ENCODE measurements around the gene TRIM63. TPM values are rescaled to one million over a fixed set of nuclear protein-coding genes. Genes with fewer than 3 reads are reported as not detected.

TRIM63 gene
- total RNA-seq, result not detected in 2 replicates
- polyA plus RNA-seq, result not detected in 2 replicates
- polyA plus RNA-seq (2011; cell fraction: cytosol; rRNA removed), result not detected in 2 replicates
- not detected in 2 replicates for polyA plus RNA-seq (2011; cell fraction: nucleus; rRNA removed)
- polyA plus RNA-seq (2012), result not detected in 2 replicates
- polyA minus RNA-seq, result not detected in 2 replicates
- polyA minus RNA-seq (2011; cell fraction: cytosol; rRNA and poly(A)+ RNA removed), result not detected
- not detected in 2 replicates for polyA minus RNA-seq (2011; cell fraction: nucleus; rRNA and poly(A)+ RNA removed)
- Bru-seq, nascent RNA, result not detected
- not detected for BruChase-seq, experiment 1, labeled RNA remaining after a 6-hour chase
- BruChase-seq, experiment 2, labeled RNA remaining after a 2-hour chase, result not detected
- long read RNA-seq, result 0 reads

- H3K4me2 ChIP-seq (ENCODE audit: insufficient read depth, low read length), result no peak within 1 kb of the TSS
- no peak for DNase-seq (ENCODE audit: low read depth, low spot score)
- H3K9me1 ChIP-seq (replicated peaks; ENCODE audit: control insufficient read depth, extremely low read depth, insufficient read depth, low read length), result no peaks in the 10 kb centered on the region
- H3K9ac ChIP-seq (replicated peaks; ENCODE audit: extremely low read depth, insufficient read depth, low read length), result no peak within 1 kb of the TSS
- no peaks in the 10 kb centered on the region for H4K20me1 ChIP-seq (replicated peaks; ENCODE audit: control insufficient read depth, extremely low read depth, insufficient read depth, low read length)
- CTCF ChIA-PET, result interaction anchor here (0.9 to 2.2 kb wide), 2 partner anchors 10 to 78 kb away, joined by 3 to 8 read pairs; no protein-coding TSS in a partner anchor
- H3K27ac ChIP-seq (ENCODE audit: insufficient read depth, low read depth, low read length), result no peak within 1 kb of the TSS
- no peak for FAIRE-seq
- no peaks in the 10 kb centered on the region for H3K9me3 ChIP-seq (replicated peaks; ENCODE audit: control insufficient read depth, insufficient read depth, low read length)
- BruUV-seq (replicated peaks), result no TSS peak
- intact Hi-C loops (cut with micrococcal nuclease) (no loop called here), dilution Hi-C loops (cut with MboI; ENCODE audit: extremely low pct_ligation_motif_present, low sequenced_read_pairs) (no loop called here)
- TF ChIP-seq, protein P1, sequence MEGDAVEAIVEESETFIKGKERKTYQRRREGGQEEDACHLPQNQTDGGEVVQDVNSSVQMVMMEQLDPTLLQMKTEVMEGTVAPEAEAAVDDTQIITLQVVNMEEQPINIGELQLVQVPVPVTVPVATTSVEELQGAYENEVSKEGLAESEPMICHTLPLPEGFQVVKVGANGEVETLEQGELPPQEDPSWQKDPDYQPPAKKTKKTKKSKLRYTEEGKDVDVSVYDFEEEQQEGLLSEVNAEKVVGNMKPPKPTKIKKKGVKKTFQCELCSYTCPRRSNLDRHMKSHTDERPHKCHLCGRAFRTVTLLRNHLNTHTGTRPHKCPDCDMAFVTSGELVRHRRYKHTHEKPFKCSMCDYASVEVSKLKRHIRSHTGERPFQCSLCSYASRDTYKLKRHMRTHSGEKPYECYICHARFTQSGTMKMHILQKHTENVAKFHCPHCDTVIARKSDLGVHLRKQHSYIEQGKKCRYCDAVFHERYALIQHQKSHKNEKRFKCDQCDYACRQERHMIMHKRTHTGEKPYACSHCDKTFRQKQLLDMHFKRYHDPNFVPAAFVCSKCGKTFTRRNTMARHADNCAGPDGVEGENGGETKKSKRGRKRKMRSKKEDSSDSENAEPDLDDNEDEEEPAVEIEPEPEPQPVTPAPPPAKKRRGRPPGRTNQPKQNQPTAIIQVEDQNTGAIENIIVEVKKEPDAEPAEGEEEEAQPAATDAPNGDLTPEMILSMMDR (IDR thresholded peaks at IDR 0.05; ENCODE audit: extremely low read depth in 1 of 2, insufficient read depth in 1 of 2, low read depth in 1 of 2, low read length in 2 of 2), result no peak
- TF ChIP-seq MAX (IDR thresholded peaks at IDR 0.05; ENCODE audit: insufficient read depth, insufficient read length) (no peak), POLR2A (IDR thresholded peaks at IDR 0.05; ENCODE audit: low read depth, low read length) (no peak), MYC (IDR thresholded peaks at IDR 0.05; ENCODE audit: low read depth, low read length) (no peak), FOS (IDR thresholded peaks at IDR 0.05; ENCODE audit: borderline replicate concordance, insufficient read depth, low read length) (no peak), JUN (IDR thresholded peaks at IDR 0.05; ENCODE audit: borderline replicate concordance, insufficient read depth, insufficient read length, low read depth) (no peak), GATA2 (IDR thresholded peaks at IDR 0.05; ENCODE audit: insufficient read depth, insufficient read length, low read depth, low read length) (no peak), EZH2 (IDR thresholded peaks at IDR 0.05; ENCODE audit: borderline replicate concordance, low read depth, low read length, severe bottlenecking) (no peak), POLR2AphosphoS5 (IDR thresholded peaks at IDR 0.05; ENCODE audit: insufficient read depth, low read depth, low read length) (no peak)
- H3K4me1 ChIP-seq (ENCODE audit: control insufficient read depth, extremely low read depth, insufficient read depth, low read length), result no peaks in the 10 kb centered on the region
- no peak within 1 kb of the TSS for H3K4me3 ChIP-seq (replicated peaks in 1 of 3; ENCODE audit: insufficient read depth in 1 of 3, low read depth in 1 of 3, low read length in 3 of 3)
- POLR2A ChIA-PET, result no interaction called here
- H2AFZ ChIP-seq (ENCODE audit: low read depth, low read length), result no peak within 1 kb of the TSS
- peaks cover 2 to 7% of the 10 kb centered on the region in 2 experiments for H3K27me3 ChIP-seq (ENCODE audit: control insufficient read depth in 2 of 2, insufficient read depth in 2 of 2, low read length in 2 of 2)
- H3K79me2 ChIP-seq (ENCODE audit: control insufficient read depth, insufficient read depth, low read length), result no peaks in the 10 kb centered on the region
- H3K36me3 ChIP-seq (ENCODE audit: control insufficient read depth in 2 of 2, extremely low read depth in 1 of 2, insufficient read depth in 2 of 2, low read length in 2 of 2), result no peaks in the 10 kb centered on the region
Observed at GRCh38 chr1:26067432-26067911, at the start of gene TRIM63. TSS of gene TRIM63 (minus strand) at chr1:26067630. CDS start at chr1:26067494, 136 bp downstream.
